GM12891 (cell line): ENCODE results near the gene NDUFA3.

Experiments
- POLR2A ChIP-seq: IDR thresholded peaks from 2 replicates; pipeline ENCODE4 v1.6.1; 2011; ENCODE audit warnings: low read depth, low read length, control low read depth
- POLR2AphosphoS5 ChIP-seq: IDR thresholded peaks from 2 replicates; pipeline ENCODE4 v1.6.1; 2011; ENCODE audit warnings: low read depth, low read length, control low read depth
- SPI1 ChIP-seq: IDR thresholded peaks from 2 replicates; pipeline ENCODE4 v1.6.1; 2011; ENCODE audit warnings: low read depth, low read length, control low read depth
- TAF1 ChIP-seq: IDR thresholded peaks from 2 replicates; pipeline ENCODE4 v1.6.1; 2011; ENCODE audit warnings: low read depth, low read length, control low read depth

DNA sequence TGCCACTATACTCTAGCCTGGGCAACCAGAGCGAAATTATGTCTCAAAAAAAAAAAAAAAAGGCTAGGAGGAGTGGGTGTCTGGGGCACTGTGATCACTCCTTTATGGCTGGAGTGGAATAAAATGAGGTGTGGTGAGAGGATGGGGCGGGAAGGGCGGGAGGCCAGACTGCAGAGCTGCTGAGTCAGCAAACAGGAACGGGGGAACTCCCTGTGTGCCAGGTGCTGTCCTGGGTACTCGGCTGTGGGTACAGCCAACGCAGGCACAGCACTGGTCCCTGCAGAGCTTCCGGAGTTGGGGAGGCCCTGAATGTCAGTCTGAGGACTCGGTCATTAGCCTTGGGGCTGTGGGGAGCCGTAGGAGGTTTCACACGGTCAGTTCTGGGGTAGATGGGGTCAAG is 18.6 kb downstream of the NDUFA3 start:
- TF ChIP-seq POLR2A (no peak), POLR2AphosphoS5 (no peak), SPI1 (no peak), TAF1 (no peak)
